ENCODE results near the gene UBAP2L. TPM values are rescaled to one million over a fixed set of nuclear protein-coding genes. Genes with fewer than 3 reads are reported as not detected.

UBAP2L gene
- polyA plus RNA-seq, 1 donor (not counting 4 experiments of a cell fraction or from before 2014, with no cell fraction given), result 198 TPM

DNA sequence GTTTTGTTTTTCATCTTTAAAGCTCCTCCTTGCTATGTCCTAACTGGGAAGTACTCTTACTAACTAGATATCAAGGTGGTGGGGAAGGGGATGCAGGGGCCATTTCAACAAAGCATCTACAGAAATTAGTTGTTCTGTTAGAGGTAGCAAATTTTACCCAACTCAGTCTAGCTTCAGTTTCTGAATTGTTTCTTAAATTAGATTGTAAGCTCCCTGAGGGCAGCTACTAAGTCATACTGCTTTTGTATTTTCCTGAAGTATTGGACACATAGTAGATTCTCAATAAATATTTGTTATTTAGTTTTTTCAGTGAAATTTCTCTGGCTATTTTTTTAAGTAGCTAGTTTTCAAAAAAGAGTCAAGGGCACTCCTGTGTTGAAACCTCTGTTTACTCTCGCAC lies 1.8 kb downstream of the UBAP2L start:
- H3K27me3 ChIP-seq (ENCODE audit: control insufficient read depth, extremely low read depth, insufficient read depth, low read length), result no peaks in the 10 kb centered on the region
- peaks cover 7 to 33% of the 10 kb centered on the region in 2 experiments for H3K36me3 ChIP-seq (ENCODE audit: control insufficient read depth in 2 of 2, extremely low read depth in 1 of 2, insufficient read depth in 2 of 2, low read length in 2 of 2)
- DNase-seq (ENCODE audit: low read depth, low spot score) (no peak), FAIRE-seq (no peak)
- H3K27ac ChIP-seq (ENCODE audit: control insufficient read depth, insufficient read depth, low read length), result no peak overlapping the region
- H3K4me2 ChIP-seq (ENCODE audit: control insufficient read depth, extremely low read depth, insufficient read depth, low read depth, low read length), result peak overlapping the region; percentile 75
- peaks cover 16% of the 10 kb centered on the region for H3K4me1 ChIP-seq (ENCODE audit: control insufficient read depth, extremely low read depth, insufficient read depth, low read length)
- no peak for TF ChIP-seq EZH2 (IDR thresholded peaks at IDR 0.05; ENCODE audit: low read length)
- TF ChIP-seq, protein P1, sequence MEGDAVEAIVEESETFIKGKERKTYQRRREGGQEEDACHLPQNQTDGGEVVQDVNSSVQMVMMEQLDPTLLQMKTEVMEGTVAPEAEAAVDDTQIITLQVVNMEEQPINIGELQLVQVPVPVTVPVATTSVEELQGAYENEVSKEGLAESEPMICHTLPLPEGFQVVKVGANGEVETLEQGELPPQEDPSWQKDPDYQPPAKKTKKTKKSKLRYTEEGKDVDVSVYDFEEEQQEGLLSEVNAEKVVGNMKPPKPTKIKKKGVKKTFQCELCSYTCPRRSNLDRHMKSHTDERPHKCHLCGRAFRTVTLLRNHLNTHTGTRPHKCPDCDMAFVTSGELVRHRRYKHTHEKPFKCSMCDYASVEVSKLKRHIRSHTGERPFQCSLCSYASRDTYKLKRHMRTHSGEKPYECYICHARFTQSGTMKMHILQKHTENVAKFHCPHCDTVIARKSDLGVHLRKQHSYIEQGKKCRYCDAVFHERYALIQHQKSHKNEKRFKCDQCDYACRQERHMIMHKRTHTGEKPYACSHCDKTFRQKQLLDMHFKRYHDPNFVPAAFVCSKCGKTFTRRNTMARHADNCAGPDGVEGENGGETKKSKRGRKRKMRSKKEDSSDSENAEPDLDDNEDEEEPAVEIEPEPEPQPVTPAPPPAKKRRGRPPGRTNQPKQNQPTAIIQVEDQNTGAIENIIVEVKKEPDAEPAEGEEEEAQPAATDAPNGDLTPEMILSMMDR (optimal IDR thresholded peaks at IDR 0.05 in 1 of 3, IDR thresholded peaks at IDR 0.05 in 1 of 3, conservative IDR thresholded peaks at IDR 0.05 in 1 of 3; ENCODE audit: extremely low read depth in 1 of 3, insufficient read depth in 2 of 3, low read length in 3 of 3), result no peak
- peaks cover 3% of the 10 kb centered on the region for H3K9me1 ChIP-seq (ENCODE audit: control insufficient read depth, extremely low read depth, insufficient read depth, low read length)
- no peak overlapping the region for H2AFZ ChIP-seq (ENCODE audit: control insufficient read depth, low read length)
- peaks cover 93% of the 10 kb centered on the region for H3K79me2 ChIP-seq (ENCODE audit: control insufficient read depth, insufficient read depth, low read length)
- H4K20me1 ChIP-seq (ENCODE audit: control insufficient read depth, extremely low read depth, insufficient read depth, low read length), result peaks cover 7% of the 10 kb centered on the region
- peak overlapping the region; percentile 91 to 99 (median 94) for H3K4me3 ChIP-seq (ENCODE audit: control insufficient read depth in 2 of 3, extremely low read depth in 1 of 3, insufficient read depth in 2 of 3, low read depth in 1 of 3, low read length in 3 of 3)
- dilution Hi-C loops (cut with MboI; ENCODE audit: extremely low pct_ligation_motif_present, low sequenced_read_pairs), result no loop called here
- H3K9ac ChIP-seq (ENCODE audit: control insufficient read depth, extremely low read depth, insufficient read depth, low read length), result no peak overlapping the region
- H3K9me3 ChIP-seq (ENCODE audit: control insufficient read depth, low read depth, low read length), result no peaks in the 10 kb centered on the region

DNA sequence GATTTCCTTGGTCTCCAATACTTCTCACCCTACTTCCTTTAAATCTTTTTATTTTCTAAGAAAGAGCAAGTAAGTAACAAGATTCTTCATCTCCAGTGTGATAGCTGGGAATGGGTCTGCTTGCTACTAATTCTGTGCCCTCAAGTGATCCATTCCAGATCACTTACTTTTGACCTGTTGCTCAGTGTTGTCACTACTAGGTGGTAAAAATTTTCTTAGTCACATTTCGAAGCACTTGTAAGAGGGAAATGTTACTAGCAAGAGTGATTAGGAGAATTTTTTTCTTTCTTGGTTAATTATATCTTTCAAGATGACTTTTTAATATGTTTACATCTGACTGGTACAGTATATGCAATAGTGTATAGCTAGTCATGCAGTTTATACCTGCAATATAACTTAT lies 2.2 kb downstream of the UBAP2L start:
- no peak for FAIRE-seq
- Histone ChIP-seq H3K4me1 (ENCODE audit: control insufficient read depth, extremely low read depth, insufficient read depth, low read length) (peaks cover 16% of the 10 kb centered on the region), H3K36me3 (ENCODE audit: control insufficient read depth in 2 of 2, extremely low read depth in 1 of 2, insufficient read depth in 2 of 2, low read length in 2 of 2) (peaks cover 7 to 35% of the 10 kb centered on the region in 2 experiments), H3K9me3 (ENCODE audit: control insufficient read depth, low read depth, low read length) (no peaks in the 10 kb centered on the region), H3K9ac (ENCODE audit: control insufficient read depth, extremely low read depth, insufficient read depth, low read length) (no peak overlapping the region), H4K20me1 (ENCODE audit: control insufficient read depth, extremely low read depth, insufficient read depth, low read length) (peaks cover 7% of the 10 kb centered on the region), H3K9me1 (ENCODE audit: control insufficient read depth, extremely low read depth, insufficient read depth, low read length) (peaks cover 3% of the 10 kb centered on the region), H3K4me3 (ENCODE audit: control insufficient read depth in 2 of 3, extremely low read depth in 1 of 3, insufficient read depth in 2 of 3, low read depth in 1 of 3, low read length in 3 of 3) (peak overlapping the region in 1 of 3 experiments; percentile 2), H3K4me2 (ENCODE audit: control insufficient read depth, extremely low read depth, insufficient read depth, low read depth, low read length) (peak overlapping the region; percentile 24), H3K27me3 (ENCODE audit: control insufficient read depth, extremely low read depth, insufficient read depth, low read length) (no peaks in the 10 kb centered on the region), H3K27ac (ENCODE audit: control insufficient read depth, insufficient read depth, low read length) (no peak overlapping the region), H2AFZ (ENCODE audit: control insufficient read depth, low read length) (no peak overlapping the region), H3K79me2 (ENCODE audit: control insufficient read depth, insufficient read depth, low read length) (peaks cover 91% of the 10 kb centered on the region)
- dilution Hi-C loops (cut with MboI; ENCODE audit: extremely low pct_ligation_motif_present, low sequenced_read_pairs), result no loop called here
- DNase-seq (ENCODE audit: low read depth, low spot score), result no peak
- TF ChIP-seq, protein P1 (optimal IDR thresholded peaks at IDR 0.05 in 1 of 3, IDR thresholded peaks at IDR 0.05 in 1 of 3, conservative IDR thresholded peaks at IDR 0.05 in 1 of 3; ENCODE audit: extremely low read depth in 1 of 3, insufficient read depth in 2 of 3, low read length in 3 of 3), result no peak
- no peak for TF ChIP-seq EZH2 (IDR thresholded peaks at IDR 0.05; ENCODE audit: low read length)

Measured in keratinocyte (primary cell).